ACC112 (cell line): Measurements from ENCODE around the gene LAPTM5.

Experiments
- H2AFZ ChIP-seq: fragments of 200-600 bp; sonication (generic); one replicate; pipeline ENCODE4 v1.6.0; 2017; ENCODE audit warnings: antibody characterized with exemption, low read length; ENCODE audit not compliant: unreplicated experiment
- H3K27ac ChIP-seq: fragments of 200-600 bp; sonication (generic); 2 replicates; pipeline ENCODE4 v1.5.1; 2014; ENCODE audit warnings: low read depth, mild to moderate bottlenecking, antibody characterized with exemption, low read length, moderate library complexity
- H3K27me3 ChIP-seq: fragments of 200-600 bp; sonication (generic); 2 replicates; pipeline ENCODE4 v1.6.1; 2014; ENCODE audit warnings: mild to moderate bottlenecking, antibody characterized with exemption, low read length, moderate library complexity, mixed read lengths; ENCODE audit not compliant: insufficient read depth
- H3K36me3 ChIP-seq: fragments of 200-600 bp; sonication (generic); 2 replicates; pipeline ENCODE4 v1.6.1; 2016; ENCODE audit warnings: mild to moderate bottlenecking, antibody characterized with exemption, low read length, moderate library complexity, mixed read lengths; ENCODE audit not compliant: insufficient read depth
- H3K4me1 ChIP-seq: fragments of 200-600 bp; sonication (generic); one replicate; pipeline ENCODE4 v1.6.1; 2016; ENCODE audit warnings: low read length, mixed read lengths; ENCODE audit not compliant: insufficient read depth, unreplicated experiment, control insufficient read depth
- H3K4me3 ChIP-seq: fragments of 200-600 bp; sonication (generic); 2 replicates; pipeline ENCODE4 v1.5.1; 2014; ENCODE audit warnings: mild to moderate bottlenecking, low read depth, low read length
- H3K79me2 ChIP-seq: fragments of 200-600 bp; sonication (generic); one replicate; pipeline ENCODE4 v1.6.0; 2016; ENCODE audit warnings: low read length; ENCODE audit not compliant: control insufficient read depth, unreplicated experiment, insufficient read depth

LAPTM5 gene

DNA sequence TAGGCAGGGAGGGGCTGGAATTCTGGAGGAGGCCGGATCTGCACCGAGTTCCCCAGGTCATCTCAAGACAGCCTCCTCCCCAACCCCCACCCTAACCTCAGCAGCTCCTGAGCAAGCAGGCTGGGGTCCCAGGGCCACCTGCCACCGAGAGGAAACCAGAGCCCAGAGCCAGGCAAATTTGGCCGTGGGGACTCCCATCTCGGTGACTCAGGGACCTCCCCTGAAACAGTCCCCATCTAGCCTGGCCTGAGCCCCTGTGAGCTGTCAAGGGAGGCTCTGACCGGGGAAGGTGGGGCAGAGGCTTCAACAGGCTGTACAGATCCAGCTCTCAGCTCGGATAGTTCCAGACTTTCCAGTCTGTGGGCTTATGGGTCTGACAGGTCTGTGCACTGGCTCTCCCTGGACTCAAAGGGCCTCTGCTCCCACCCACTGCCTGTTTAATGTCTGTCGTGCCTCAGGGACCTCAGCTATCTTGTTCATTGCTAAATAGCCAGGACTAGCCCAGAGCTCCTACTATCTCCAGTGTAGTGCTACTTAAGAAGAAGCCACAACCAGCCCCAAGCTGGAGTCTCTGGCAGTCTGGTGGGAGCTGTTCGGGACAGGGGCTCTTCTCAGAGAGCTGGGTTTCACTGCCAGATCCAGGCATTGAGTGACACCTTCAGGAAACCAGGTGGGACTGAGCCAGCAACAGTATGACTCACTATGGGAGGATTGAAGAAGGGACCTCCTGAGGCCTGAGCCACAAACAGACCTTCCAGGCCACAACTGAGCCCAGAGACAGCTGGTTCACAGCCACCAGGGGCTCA, 59.8 kb downstream of the LAPTM5 start:
- H3K27ac ChIP-seq: no peak overlapping the region
- H3K4me3 ChIP-seq: no peak overlapping the region
- H2AFZ ChIP-seq: no peak overlapping the region
- no peaks in the 10 kb centered on the region for H3K79me2 ChIP-seq
- H3K27me3 ChIP-seq: no peaks in the 10 kb centered on the region
- H3K36me3 ChIP-seq: no peaks in the 10 kb centered on the region
- H3K4me1 ChIP-seq: peaks cover 22% of the 10 kb centered on the region

DNA sequence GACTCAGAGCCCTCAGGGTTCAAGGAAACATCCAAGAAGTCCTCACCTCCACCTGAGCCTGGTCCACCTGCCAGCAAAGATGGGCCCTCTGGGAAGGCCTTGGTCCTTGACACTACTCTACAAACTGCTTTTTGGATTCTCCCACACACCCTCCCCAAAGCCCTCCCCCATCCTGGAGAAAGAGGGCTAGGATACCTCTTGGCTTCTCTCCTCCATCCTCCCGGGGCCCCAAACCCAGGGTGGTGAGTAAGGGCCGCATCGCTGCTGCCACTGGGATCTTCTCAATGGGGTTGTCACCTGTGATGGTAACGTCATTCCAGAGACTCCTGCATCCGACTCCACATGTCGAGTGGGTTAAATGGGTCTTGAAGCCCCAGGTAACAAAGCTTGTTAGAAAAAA, 60.7 kb downstream of the LAPTM5 start:
- Histone ChIP-seq H2AFZ (no peak overlapping the region), H3K79me2 (no peaks in the 10 kb centered on the region), H3K4me1 (peaks cover 22% of the 10 kb centered on the region), H3K27ac (no peak overlapping the region), H3K27me3 (no peaks in the 10 kb centered on the region), H3K36me3 (no peaks in the 10 kb centered on the region), H3K4me3 (no peak overlapping the region)

DNA sequence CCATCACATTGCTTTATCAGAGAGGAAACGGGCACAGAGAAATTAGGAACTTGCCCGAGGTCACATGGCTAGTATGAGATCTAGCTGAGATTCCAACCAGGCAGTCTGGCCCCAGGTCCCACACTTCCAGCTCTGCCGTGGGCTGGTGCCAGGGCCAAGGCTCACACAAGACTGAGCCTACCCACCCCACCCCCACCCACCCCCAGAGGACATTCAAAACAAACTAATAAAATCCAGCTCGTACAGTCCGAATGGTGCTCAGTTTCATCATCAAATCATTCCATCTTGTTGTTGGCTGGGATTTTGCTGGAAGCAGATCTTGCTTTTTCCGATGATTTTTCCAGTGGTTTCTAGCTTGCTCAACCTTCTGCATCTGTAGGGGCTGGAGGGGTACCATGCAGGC, 62.1 kb downstream of the LAPTM5 start:
- Histone ChIP-seq H3K79me2 (no peaks in the 10 kb centered on the region), H3K36me3 (no peaks in the 10 kb centered on the region), H2AFZ (no peak overlapping the region), H3K27ac (no peak overlapping the region), H3K4me1 (peaks cover 11% of the 10 kb centered on the region), H3K27me3 (no peaks in the 10 kb centered on the region), H3K4me3 (no peak overlapping the region)

DNA sequence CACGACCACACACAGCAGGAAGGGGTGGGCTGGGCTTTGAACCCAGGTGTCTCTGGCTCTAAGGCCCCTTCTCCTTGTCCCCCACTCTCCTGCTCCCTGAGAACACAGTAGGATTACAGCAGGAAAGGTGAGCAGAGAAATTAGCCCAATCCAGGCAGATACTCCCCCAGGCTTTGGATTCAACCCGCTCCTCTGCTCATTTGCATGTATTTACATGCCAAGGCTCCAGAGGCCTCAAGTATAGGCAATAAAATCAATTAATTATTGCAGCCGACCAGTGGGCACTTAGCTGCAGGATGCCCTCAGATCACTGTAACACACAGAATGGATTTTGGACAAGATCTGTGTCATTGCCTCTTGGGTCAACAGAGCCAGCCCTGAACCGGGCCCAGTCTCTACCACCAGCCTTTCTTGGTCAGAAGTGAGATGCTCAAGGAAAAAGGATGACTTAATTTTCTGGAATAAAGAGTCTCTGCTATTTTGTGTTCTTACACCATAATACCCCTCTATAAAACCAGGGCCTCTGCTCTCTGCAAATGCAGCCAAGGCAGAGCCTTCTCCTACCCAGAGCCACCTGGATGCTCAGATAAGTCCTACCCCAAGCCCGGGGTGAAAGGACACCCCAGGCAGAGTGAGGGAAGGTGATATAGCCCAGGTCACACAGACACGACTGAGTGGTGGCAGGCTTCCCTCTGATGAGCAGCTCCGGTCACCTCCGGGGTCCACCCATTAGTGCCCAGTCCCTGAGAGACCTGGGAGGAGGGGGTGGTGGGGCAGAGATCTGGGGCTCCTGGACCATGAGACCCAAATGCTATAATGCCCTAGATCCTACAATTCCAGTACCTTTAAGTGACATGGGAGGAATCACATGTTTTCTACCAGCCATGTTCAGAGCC, 63.0 kb downstream of the LAPTM5 start:
- Histone ChIP-seq H3K27me3 (no peaks in the 10 kb centered on the region), H3K36me3 (no peaks in the 10 kb centered on the region), H3K4me3 (no peak overlapping the region), H3K27ac (no peak overlapping the region), H3K4me1 (peaks cover 8% of the 10 kb centered on the region), H3K79me2 (no peaks in the 10 kb centered on the region), H2AFZ (no peak overlapping the region)

DNA sequence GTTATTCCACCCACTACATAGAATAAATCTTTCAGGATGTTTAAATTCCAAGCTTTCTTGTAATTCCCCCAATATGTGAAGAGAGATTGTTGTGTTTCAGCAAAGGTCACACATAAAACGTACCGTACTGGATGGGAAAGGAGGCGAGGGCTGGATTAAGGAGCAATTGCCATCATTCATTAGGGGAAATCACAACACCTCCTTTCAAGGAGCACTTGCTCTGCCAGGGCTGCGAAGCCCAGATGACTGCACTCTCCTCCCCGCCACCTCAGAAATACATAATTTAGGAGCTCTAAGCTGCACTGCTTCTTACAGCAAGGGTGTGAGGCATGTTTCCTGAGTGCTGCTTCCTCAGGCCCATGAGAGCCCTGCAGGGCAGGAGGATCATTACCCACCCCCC, 63.8 kb downstream of the LAPTM5 start:
- no peak overlapping the region for H3K27ac ChIP-seq
- H3K4me3 ChIP-seq: no peak overlapping the region
- no peaks in the 10 kb centered on the region for H3K27me3 ChIP-seq
- no peaks in the 10 kb centered on the region for H3K79me2 ChIP-seq
- H3K36me3 ChIP-seq: no peaks in the 10 kb centered on the region
- no peak overlapping the region for H2AFZ ChIP-seq
- peaks cover 8% of the 10 kb centered on the region for H3K4me1 ChIP-seq

DNA sequence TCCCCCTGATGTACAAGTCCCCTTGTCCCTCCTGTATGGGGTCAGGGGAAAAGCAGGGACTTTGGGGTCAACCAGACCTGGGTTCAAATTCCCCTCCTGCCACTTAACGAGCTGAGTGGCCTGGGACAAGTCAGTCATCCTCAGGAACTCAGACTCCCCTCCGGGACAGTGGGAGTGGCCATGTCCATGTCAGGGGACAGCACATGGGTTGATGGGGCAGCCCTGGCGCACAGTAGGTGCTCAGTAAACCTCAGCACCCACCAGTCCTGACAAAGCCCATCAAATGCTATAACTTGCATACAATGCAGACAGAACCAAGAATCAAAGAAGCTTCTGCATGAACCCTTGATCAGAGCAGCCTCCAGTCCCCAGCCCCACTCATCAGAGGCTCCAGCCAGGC, 64.2 kb downstream of the LAPTM5 start:
- no peaks in the 10 kb centered on the region for H3K27me3 ChIP-seq
- no peak overlapping the region for H3K27ac ChIP-seq
- no peaks in the 10 kb centered on the region for H3K36me3 ChIP-seq
- no peaks in the 10 kb centered on the region for H3K79me2 ChIP-seq
- no peak overlapping the region for H2AFZ ChIP-seq
- no peak overlapping the region for H3K4me3 ChIP-seq
- H3K4me1 ChIP-seq: peaks cover 7% of the 10 kb centered on the region

DNA sequence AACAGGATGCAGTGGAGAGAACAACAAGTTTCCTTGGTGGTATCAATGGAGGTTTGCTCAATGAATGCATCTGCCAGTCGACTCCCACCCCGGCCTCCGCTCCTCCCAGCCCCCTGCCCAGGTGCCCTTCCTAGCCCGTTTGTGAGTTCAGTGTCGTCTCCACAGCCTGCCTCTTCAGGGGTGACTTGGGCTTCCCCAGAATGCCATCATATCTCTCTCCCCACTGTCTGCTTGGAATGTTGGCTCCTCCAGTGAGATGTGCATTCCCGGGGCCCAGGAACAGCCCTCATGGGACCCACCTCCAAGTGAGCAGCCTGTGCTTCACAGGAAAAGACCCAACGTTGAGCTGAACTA, 64.6 kb downstream of the LAPTM5 start:
- Histone ChIP-seq H2AFZ (no peak overlapping the region), H3K4me3 (no peak overlapping the region), H3K27ac (no peak overlapping the region)

DNA sequence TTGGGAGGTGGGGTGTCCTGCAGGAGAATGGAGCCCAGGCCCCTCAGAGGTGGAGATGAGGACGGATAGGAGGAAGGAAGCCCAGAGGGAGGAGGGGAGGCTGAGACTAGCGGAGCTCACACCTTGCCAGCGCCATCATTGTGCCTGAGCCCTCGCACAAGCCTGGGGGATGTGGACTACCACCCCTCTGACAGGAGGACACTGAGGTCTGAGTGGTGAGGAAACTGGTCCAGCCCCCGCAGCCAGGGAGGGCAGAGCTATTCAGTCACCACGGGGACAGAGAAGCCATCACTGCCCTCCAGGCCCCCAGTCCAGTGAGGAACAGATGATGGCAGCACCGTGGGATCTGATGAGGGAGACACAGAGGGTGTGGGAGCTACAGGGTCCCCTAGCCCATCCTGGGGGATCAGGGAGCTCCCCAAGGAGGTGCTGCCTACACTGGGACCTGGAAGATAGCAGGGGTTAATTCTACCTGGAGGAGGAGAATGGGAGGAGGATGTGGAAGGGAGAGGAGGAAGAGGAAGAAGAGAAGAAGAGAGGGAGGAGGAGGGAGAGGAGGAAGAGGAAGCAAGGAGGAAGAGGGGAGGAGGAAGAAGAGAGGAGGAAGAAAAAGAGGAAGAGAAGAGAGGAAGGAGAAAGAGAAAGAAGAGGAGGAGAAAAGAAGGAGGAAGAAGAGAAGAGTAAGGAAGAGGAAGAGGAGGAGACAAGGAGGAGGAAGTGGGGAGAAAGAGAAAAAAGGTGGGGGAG, 65.2 kb downstream of the LAPTM5 start:
- Histone ChIP-seq H3K4me1 (no peaks in the 10 kb centered on the region), H3K4me3 (no peak overlapping the region), H3K79me2 (no peaks in the 10 kb centered on the region), H3K27me3 (0 out of 2 replicates have a peak, but pooled peaks cover 3% of the 10 kb centered on the region), H3K36me3 (no peaks in the 10 kb centered on the region), H2AFZ (no peak overlapping the region), H3K27ac (no peak overlapping the region)

More for the DNA sequence above, 64.6 kb downstream of the LAPTM5 start:
- Histone ChIP-seq H3K4me1 (peaks cover 3% of the 10 kb centered on the region), H3K27me3 (no peaks in the 10 kb centered on the region), H3K79me2 (no peaks in the 10 kb centered on the region), H3K36me3 (no peaks in the 10 kb centered on the region)

DNA sequence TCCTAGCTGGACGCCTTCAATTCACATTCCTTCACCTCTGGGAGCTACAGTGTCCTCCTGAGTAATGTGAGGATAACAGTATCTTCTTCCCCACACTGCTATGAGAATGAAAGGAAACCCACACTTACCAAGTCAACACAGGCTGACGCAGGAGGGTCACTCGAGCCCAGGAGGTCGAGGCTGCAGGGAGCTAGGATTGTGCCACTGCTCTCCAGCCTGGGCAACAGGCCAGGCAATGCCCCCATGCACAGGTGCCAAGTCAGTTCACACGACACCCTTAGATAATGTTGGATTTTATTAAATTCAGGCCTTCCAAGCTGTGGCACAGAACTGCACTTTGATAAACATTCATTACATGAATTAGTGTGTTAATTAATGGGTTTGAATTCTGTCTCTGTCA, 66.1 kb downstream of the LAPTM5 start:
- Histone ChIP-seq H3K27ac (no peak overlapping the region), H3K4me1 (no peaks in the 10 kb centered on the region), H3K27me3 (peaks cover 11% of the 10 kb centered on the region), H3K4me3 (no peak overlapping the region), H3K79me2 (no peaks in the 10 kb centered on the region), H3K36me3 (no peaks in the 10 kb centered on the region), H2AFZ (no peak overlapping the region)

DNA sequence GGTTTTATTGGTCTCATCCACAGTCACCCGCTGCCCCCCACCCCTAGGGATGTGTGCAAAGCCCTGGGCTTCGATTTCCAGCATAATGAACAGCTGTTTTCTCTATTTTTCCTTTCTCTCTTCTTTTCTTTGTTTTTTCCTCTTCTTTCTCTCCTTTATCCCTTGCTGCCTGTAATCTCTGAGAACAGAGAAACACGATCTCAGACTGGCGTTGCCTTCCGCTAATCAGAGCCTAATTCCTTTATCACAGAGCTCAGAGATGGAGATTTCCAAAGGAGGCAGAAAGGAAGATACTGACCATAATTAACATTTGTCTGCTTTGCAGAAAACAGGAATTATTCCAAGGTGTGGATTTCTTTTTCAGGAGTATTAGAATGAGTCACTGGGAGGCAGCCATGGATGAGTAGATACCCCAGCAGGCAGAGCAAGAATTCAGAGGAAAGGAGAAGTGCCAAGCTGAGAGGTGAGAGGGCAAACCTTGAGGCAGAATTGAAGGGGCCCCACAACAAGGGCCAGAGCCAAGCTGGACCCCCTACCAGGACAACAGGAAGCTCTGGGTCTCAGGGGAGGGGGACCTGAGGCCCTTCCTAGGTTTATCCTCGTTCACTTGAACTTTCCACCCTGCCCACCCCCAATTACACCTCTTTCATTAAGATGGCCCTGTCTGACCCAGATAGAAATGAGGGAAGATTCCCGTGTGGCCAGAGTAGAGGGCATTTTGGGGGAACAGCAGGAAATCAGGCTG, 67.5 kb downstream of the LAPTM5 start:
- Histone ChIP-seq H3K36me3 (no peaks in the 10 kb centered on the region), H3K4me3 (no peak overlapping the region), H3K27ac (no peak overlapping the region), H2AFZ (no peak overlapping the region), H3K4me1 (no peaks in the 10 kb centered on the region), H3K27me3 (peaks cover 24% of the 10 kb centered on the region), H3K79me2 (no peaks in the 10 kb centered on the region)
